IPS-18c (cell line): ENCODE data around the gene CFAP97D2.

Source experiments
- H3K4me3 ChIP-seq: 2 replicates; pipeline ENCODE4 v1.7.0; 2013; ENCODE audit warnings: low read depth, mild to moderate bottlenecking, low read length, moderate library complexity; ENCODE audit not compliant: insufficient read depth
- H3K9me3 ChIP-seq: one replicate; pipeline ENCODE4 v1.6.1; 2013; ENCODE audit warnings: mild to moderate bottlenecking, low read length, moderate library complexity; ENCODE audit not compliant: control insufficient read depth, insufficient read depth

CFAP97D2 gene

GRCh38 chr13:114266241-114266640, 87.2 kb downstream of the CFAP97D2 start:
- H3K4me3 ChIP-seq: no peak overlapping the region
- H3K9me3 ChIP-seq: no peaks in the 10 kb centered on the region

- H3K4me3 ChIP-seq: no peak overlapping the region
- no peaks in the 10 kb centered on the region for H3K9me3 ChIP-seq
These were observed 89.6 kb downstream of the CFAP97D2 start for GRCh38 chr13:114268344-114269280.

GRCh38 chr13:114269281-114269770, 90.3 kb downstream of the CFAP97D2 start:
- H3K9me3 ChIP-seq: no peaks in the 10 kb centered on the region
- no peak overlapping the region for H3K4me3 ChIP-seq
